GM23248 (cell line): Measurements from ENCODE around the gene PHEX. TPM values are rescaled to one million over a fixed set of nuclear protein-coding genes. Genes with fewer than 3 reads are reported as not detected.

Experiments
- DNase-seq: peaks from one replicate; pipeline ENCODE4 v3.0.0-alpha.2; 2015
- H2AFZ ChIP-seq: fragments of 200-600 bp; sonication (generic); 2 replicates; pipeline ENCODE4 v1.6.1; 2016; ENCODE audit warnings: antibody characterized with exemption
- H3F3A ChIP-seq: fragments of 200-600 bp; sonication (generic); 2 replicates; pipeline ENCODE4 v1.6.1; 2016; ENCODE audit warnings: mild to moderate bottlenecking, antibody characterized with exemption, mixed run types; ENCODE audit not compliant: insufficient read depth
- H3K27ac ChIP-seq: fragments of 200-600 bp; sonication (generic); 2 replicates; pipeline ENCODE4 v1.5.1; 2016; ENCODE audit warnings: mild to moderate bottlenecking
- H3K27me3 ChIP-seq: fragments of 200-600 bp; sonication (generic); replicated peaks from 2 replicates; pipeline ENCODE4 v1.6.1; 2016; ENCODE audit warnings: mild to moderate bottlenecking; ENCODE audit not compliant: insufficient read depth
- H3K36me3 ChIP-seq: fragments of 200-600 bp; sonication (generic); 2 replicates; pipeline ENCODE4 v1.6.1; 2016; ENCODE audit warnings: low read depth, mild to moderate bottlenecking
- H3K4me1 ChIP-seq: fragments of 200-600 bp; sonication (generic); 2 replicates; pipeline ENCODE4 v1.6.1; 2016; ENCODE audit warnings: mild to moderate bottlenecking; ENCODE audit not compliant: insufficient read depth
- H3K4me2 ChIP-seq: fragments of 200-600 bp; sonication (generic); one replicate; pipeline ENCODE4 v1.6.1; 2016; ENCODE audit warnings: mild to moderate bottlenecking; ENCODE audit not compliant: unreplicated experiment
- H3K4me3 ChIP-seq: fragments of 200-600 bp; sonication (generic); 2 replicates; pipeline ENCODE4 v1.5.1; 2016; ENCODE audit warnings: mild to moderate bottlenecking
- H3K79me2 ChIP-seq: fragments of 200-600 bp; sonication (generic); 2 replicates; pipeline ENCODE4 v1.6.1; 2016; ENCODE audit warnings: mild to moderate bottlenecking; ENCODE audit not compliant: insufficient read depth
- H3K9ac ChIP-seq: fragments of 200-600 bp; sonication (generic); 2 replicates; pipeline ENCODE4 v1.6.1; 2016; ENCODE audit warnings: mild to moderate bottlenecking
- H3K9me2 ChIP-seq: fragments of 200-600 bp; sonication (generic); 2 replicates; pipeline ENCODE4 v1.6.1; 2016; ENCODE audit warnings: mixed run types, mild to moderate bottlenecking, moderate library complexity; ENCODE audit not compliant: insufficient read depth
- H3K9me3 ChIP-seq: fragments of 200-600 bp; sonication (generic); one replicate; pipeline ENCODE4 v1.6.1; 2017; ENCODE audit warnings: low read depth
- H4K20me1 ChIP-seq: fragments of 200-600 bp; sonication (generic); 2 replicates; pipeline ENCODE4 v1.6.0; 2016; ENCODE audit not compliant: insufficient read depth
- EZH2 ChIP-seq: fragments of 200-600 bp; sonication (generic); IDR thresholded peaks from 2 replicates; pipeline ENCODE4 v1.6.1; 2018; ENCODE audit warnings: antibody characterized with exemption, mild to moderate bottlenecking; ENCODE audit not compliant: insufficient read depth, poor library complexity, severe bottlenecking
- EZH2phosphoT487 ChIP-seq: fragments of 200-600 bp; sonication (generic); IDR thresholded peaks from 2 replicates; pipeline ENCODE4 v1.6.1; 2018; ENCODE audit warnings: antibody characterized with exemption, moderate library complexity, mild to moderate bottlenecking, low read depth; ENCODE audit not compliant: insufficient read depth
- WGBS, 2 experiments: methylation state at CpG; one replicate each; pipeline ENCODE4 v1.1.6; 2015 to 2017; ENCODE audit warnings: low lambda C conversion rate in 2 of 2, low coverage in 1 of 2; ENCODE audit errors: missing lambda C conversion rate in 2 of 2; 5-methylcytosine and 5-hydroxymethylcytosine counted together
- in situ Hi-C: fragments of 300-500 bp; cut with MboI; formaldehyde crosslinking; loops from 2 replicates; pipeline ENCODE4 v1.15.0; 2020
- polyA plus RNA-seq: library from polyadenylated mRNA; unstranded; fragments of >200 nt; fragmentation: Nextera tagmentation; extraction: Ambion mirVana; gene quantifications from 2 replicates; pipeline ENCODE4 v1.2.1, GENCODE V29; 2016
- total RNA-seq: library from RNA; depleted of rRNA; stranded (reverse); fragments of >200 nt; shearing (Covaris generic); gene quantifications from 2 replicates; pipeline ENCODE4 v1.2.3, GENCODE V29; 2014

The PHEX gene
- total and polyA plus RNA-seq, 2 experiments from 2014 or later, result 0.64 to 0.65 TPM

DNA sequence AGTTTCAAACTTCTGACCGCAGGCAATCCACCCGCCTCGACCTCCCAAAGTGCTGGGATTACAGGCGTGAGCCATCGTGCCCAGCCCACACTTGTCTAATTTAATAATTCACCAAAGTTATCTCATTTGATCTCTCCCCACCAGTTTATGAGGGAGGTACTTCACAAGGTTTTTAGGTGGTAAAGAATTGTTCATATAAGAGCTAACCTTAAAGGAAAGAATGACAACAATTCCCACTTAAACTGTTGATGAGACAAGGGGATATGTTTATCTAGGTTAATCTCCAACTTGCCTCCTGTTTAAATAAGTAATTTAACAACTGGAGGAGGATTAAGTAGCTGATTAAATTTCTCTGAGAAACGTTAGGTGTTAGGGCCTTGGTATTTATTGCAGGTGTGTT lies 123.0 kb downstream of the PHEX start:
- H3K36me3 ChIP-seq, result no peaks in the 10 kb centered on the region
- no peaks in the 10 kb centered on the region for H3K9me2 ChIP-seq
- H3K27ac ChIP-seq, result no peak overlapping the region
- H3K27me3 ChIP-seq, result no peaks in the 10 kb centered on the region
- H3K9me3 ChIP-seq, result no peaks in the 10 kb centered on the region
- TF ChIP-seq EZH2 (no peak), EZH2phosphoT487 (no peak)
- H4K20me1 ChIP-seq, result no peaks in the 10 kb centered on the region
- H2AFZ ChIP-seq, result no peak overlapping the region
- no peaks in the 10 kb centered on the region for H3K4me1 ChIP-seq
- no peak overlapping the region for H3K4me2 ChIP-seq
- H3K9ac ChIP-seq, result no peak overlapping the region
- H3F3A ChIP-seq, result no peaks in the 10 kb centered on the region
- H3K79me2 ChIP-seq, result no peaks in the 10 kb centered on the region
- in situ Hi-C loops, result no loop called here
- H3K4me3 ChIP-seq, result no peak overlapping the region
- WGBS, 2 experiments, result 86 to 87% methylated on average over 6 of the region's 6 CpGs
- no peak for DNase-seq

DNA sequence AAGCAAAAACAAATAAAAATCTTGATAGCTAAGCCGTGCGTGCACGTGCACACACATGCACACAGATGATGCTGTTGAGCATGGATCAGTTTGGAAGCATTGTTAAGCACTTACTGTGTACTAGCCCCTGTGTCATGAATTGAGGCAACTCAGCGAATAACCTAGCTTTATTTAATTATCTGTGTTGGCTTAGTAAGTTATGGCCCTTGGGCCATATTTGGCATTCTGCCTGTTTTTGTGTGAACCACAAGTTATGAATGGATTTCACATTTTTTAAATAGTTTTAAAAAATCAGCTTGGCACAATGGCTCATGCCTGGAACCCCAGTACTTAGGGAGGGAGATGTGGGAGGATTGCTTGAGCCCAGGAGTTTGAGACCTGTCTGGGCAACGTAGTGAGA lies 126.9 kb downstream of the PHEX start:
- Histone ChIP-seq H3K27ac (no peak overlapping the region), H3K4me1 (no peaks in the 10 kb centered on the region), H3K27me3 (no peaks in the 10 kb centered on the region), H3K4me3 (no peak overlapping the region), H3K4me2 (no peak overlapping the region), H3F3A (no peaks in the 10 kb centered on the region), H3K9ac (no peak overlapping the region), H3K9me3 (no peaks in the 10 kb centered on the region), H3K79me2 (no peaks in the 10 kb centered on the region), H3K36me3 (no peaks in the 10 kb centered on the region), H3K9me2 (no peaks in the 10 kb centered on the region), H4K20me1 (no peaks in the 10 kb centered on the region), H2AFZ (no peak overlapping the region)
- in situ Hi-C loops, result no loop called here
- no peak for TF ChIP-seq EZH2phosphoT487
- no peak for TF ChIP-seq EZH2
- 78 to 84% methylated on average over 5 of the region's 5 CpGs for WGBS, 2 experiments
- DNase-seq, result peak; percentile 33

DNA sequence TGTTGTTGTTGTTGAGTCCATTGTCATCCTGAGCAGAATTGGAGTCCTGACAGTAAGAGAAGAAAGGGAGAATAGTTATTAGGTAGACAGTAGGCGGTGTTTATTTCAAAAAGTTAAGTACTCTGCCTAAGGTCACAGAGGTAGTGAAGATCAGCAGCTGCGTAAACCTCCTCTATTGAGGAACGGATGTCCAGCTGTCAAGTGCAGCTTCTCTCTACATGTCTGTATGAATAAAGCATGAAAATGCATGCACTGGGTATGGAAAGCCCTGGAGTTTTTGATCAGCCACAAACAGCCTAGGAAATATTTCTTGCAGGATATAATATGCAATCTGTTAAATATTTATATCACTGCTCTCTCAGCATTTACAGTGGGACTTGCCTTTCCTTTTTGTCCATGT lies 131.2 kb downstream of the PHEX start:
- Histone ChIP-seq H3K9me2 (no peaks in the 10 kb centered on the region), H3K9ac (no peak overlapping the region), H3K36me3 (no peaks in the 10 kb centered on the region), H3K4me3 (no peak overlapping the region), H2AFZ (no peak overlapping the region), H3K27me3 (no peaks in the 10 kb centered on the region), H3K79me2 (no peaks in the 10 kb centered on the region), H3K4me2 (no peak overlapping the region), H3K4me1 (no peaks in the 10 kb centered on the region), H3K27ac (no peak overlapping the region), H3K9me3 (no peaks in the 10 kb centered on the region), H3F3A (no peaks in the 10 kb centered on the region; the same call in 1 of the 2 replicates), H4K20me1 (no peaks in the 10 kb centered on the region)
- TF ChIP-seq EZH2phosphoT487, result no peak
- no peak for TF ChIP-seq EZH2
- 92 to 97% methylated on average over 3 of the region's 3 CpGs for WGBS, 2 experiments
- in situ Hi-C loops, result no loop called here
- DNase-seq, result no peak

DNA sequence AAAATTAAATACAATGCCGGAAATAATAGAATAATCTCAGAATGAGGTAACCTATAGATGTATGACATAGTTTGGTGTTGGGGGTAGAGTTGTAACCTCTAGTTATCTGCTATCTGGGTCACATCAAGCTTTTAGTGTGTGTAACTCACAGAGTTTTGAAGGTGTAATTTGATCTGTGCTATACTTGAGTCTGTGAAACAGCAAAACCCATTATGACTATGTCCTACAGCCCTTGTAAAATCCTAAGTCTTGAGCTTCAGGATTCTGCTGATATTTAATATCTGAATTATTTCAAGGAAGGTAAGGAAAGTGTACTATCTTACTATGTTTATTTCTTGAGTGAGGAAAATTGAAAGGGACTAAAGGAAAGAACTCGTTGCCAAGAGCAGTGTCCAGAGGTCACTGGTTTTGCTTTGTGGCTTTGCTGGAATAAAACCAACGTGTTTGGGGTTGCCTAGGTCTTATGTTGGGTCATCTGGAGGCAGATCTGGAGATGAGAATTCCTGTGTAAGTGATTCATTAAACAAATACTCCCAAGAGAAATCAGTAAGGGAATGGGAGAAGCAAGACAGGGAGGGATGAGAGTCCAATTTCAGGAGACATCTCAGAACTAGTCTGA lies 132.8 kb downstream of the PHEX start:
- Histone ChIP-seq H3K36me3 (no peaks in the 10 kb centered on the region), H3K4me1 (no peaks in the 10 kb centered on the region), H3K9me3 (no peaks in the 10 kb centered on the region), H4K20me1 (no peaks in the 10 kb centered on the region), H3K4me3 (no peak overlapping the region), H2AFZ (no peak overlapping the region), H3K27me3 (no peaks in the 10 kb centered on the region), H3K27ac (no peak overlapping the region), H3F3A (no peaks in the 10 kb centered on the region; the same call in 1 of the 2 replicates), H3K79me2 (no peaks in the 10 kb centered on the region), H3K9ac (no peak overlapping the region), H3K9me2 (no peaks in the 10 kb centered on the region), H3K4me2 (no peak overlapping the region)
- peak; percentile 0 for DNase-seq
- TF ChIP-seq EZH2 (no peak), EZH2phosphoT487 (no peak)
- 75 to 78% methylated on average over 3 of the region's 3 CpGs for WGBS, 2 experiments
- in situ Hi-C loops, result no loop called here
